ENCODE results near the gene DPYSL3. TPM values are rescaled to one million over a fixed set of nuclear protein-coding genes. Genes with fewer than 3 reads are reported as not detected.
A peak's percentile ranks its signal among the peaks of the same experiment; 100 is the strongest.

Gene DPYSL3
- total and polyA plus RNA-seq, 2 donors: 3.7 to 9.2 TPM

DNA sequence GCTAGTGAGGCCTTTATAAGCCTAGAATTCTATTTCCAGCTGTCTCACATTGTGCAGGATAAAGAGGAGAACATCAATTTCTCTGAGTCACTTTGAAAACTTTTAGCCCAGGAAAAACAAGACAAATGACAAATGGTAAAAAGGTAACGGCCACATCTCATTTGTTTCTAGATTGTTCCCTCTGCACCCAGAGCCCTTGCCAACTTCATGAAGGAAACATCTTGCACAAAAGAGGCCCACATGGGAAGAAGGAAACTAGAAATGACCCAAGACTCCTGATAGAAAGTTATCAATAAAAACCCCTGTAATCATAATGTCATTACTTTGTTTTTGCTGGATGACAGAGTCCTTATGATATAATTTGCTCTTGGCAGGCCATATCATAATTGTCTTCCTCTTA, 5.3 kb downstream of the DPYSL3 start:
- Histone ChIP-seq H3K9me3 (ENCODE audit: control insufficient read depth in 2 of 2, insufficient read depth in 1 of 2, low read length in 1 of 2) (peaks cover 1 to 3% of the 10 kb centered on the region in 2 donors), H3K36me3 (ENCODE audit: control insufficient read depth in 2 of 2, insufficient read depth in 2 of 2, low read length in 1 of 2) (no peaks in the 10 kb centered on the region), H3K4me1 (ENCODE audit: control insufficient read depth in 2 of 2, insufficient read depth in 2 of 2, low read length in 2 of 2) (no peaks in the 10 kb centered on the region), H3K4me3 (ENCODE audit: low read length in 2 of 2) (no peak overlapping the region), H3K27ac (ENCODE audit: low read depth in 1 of 2, low read length in 1 of 2) (no peak overlapping the region), H3K27me3 (ENCODE audit: control insufficient read depth in 2 of 2, insufficient read depth in 1 of 2, low read length in 1 of 2) (peaks cover 17 to 20% of the 10 kb centered on the region in 2 donors)
- WGBS: 93% methylated on average over 1 of the region's 1 CpG
- no peak for DNase-seq (ENCODE audit: low read depth in 6 of 9, low spot score in 9 of 9)

DNA sequence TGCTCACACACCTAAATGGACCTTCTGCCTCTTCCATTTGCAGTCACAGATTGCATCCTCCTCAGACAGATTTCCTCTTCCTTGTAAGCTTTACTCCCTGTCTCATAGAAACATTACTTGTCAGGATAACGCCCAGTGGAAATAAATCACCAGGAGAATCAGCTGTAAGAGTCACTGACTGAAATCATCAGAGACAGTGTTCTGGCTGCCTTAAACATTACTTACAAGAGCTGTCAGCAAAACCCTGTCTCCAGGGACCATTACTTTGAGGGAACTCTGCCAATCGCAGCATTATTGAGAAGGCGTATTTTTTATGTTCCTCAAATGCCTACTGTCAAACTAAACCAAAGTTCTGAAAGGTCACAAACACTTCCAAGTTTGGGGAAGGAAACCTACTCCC, 5.9 kb downstream of the DPYSL3 start:
- WGBS: 83% methylated on average over 3 of the region's 3 CpGs
- no peak for DNase-seq (ENCODE audit: low read depth in 6 of 9, low spot score in 9 of 9)
- Histone ChIP-seq H3K4me1 (ENCODE audit: control insufficient read depth in 2 of 2, insufficient read depth in 2 of 2, low read length in 2 of 2) (no peaks in the 10 kb centered on the region), H3K4me3 (ENCODE audit: low read length in 2 of 2) (no peak overlapping the region), H3K27me3 (ENCODE audit: control insufficient read depth in 2 of 2, insufficient read depth in 1 of 2, low read length in 1 of 2) (peaks cover 12 to 15% of the 10 kb centered on the region in 2 donors), H3K9me3 (ENCODE audit: control insufficient read depth in 2 of 2, insufficient read depth in 1 of 2, low read length in 1 of 2) (peaks cover 0 to 1% of the 10 kb centered on the region in 2 donors), H3K27ac (ENCODE audit: low read depth in 1 of 2, low read length in 1 of 2) (no peak overlapping the region), H3K36me3 (ENCODE audit: control insufficient read depth in 2 of 2, insufficient read depth in 2 of 2, low read length in 1 of 2) (no peaks in the 10 kb centered on the region)

DNA sequence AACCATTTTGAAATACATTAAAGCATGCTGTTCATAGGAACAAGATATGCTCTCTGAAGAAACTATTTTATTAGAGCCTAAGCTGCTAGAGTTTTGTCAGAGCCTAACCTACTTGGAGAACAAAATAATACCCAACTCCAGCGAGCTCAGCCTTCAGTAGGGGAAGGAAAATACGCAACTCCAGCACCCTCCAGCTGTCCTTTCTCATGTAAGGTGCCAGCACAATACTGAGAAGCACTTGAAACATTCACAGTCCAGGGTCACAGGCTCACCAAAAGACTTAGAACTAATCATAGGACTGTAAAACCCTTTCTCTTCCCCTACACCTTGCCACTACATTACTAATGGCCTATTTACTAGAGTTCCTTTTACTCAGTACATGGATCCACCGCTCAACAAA, 18.9 kb downstream of the DPYSL3 start:
- Histone ChIP-seq H3K27me3 (ENCODE audit: control insufficient read depth in 2 of 2, insufficient read depth in 1 of 2, low read length in 1 of 2) (no peaks in the 10 kb centered on the region), H3K27ac (ENCODE audit: low read depth in 1 of 2, low read length in 1 of 2) (no peak overlapping the region), H3K4me1 (ENCODE audit: control insufficient read depth in 2 of 2, insufficient read depth in 2 of 2, low read length in 2 of 2) (no peaks in the 10 kb centered on the region), H3K4me3 (ENCODE audit: low read length in 2 of 2) (no peak overlapping the region), H3K36me3 (ENCODE audit: control insufficient read depth in 2 of 2, insufficient read depth in 2 of 2, low read length in 1 of 2) (no peaks in the 10 kb centered on the region), H3K9me3 (ENCODE audit: control insufficient read depth in 2 of 2, insufficient read depth in 1 of 2, low read length in 1 of 2) (no peaks in the 10 kb centered on the region)
- no peak for DNase-seq (ENCODE audit: low read depth in 6 of 9, low spot score in 9 of 9)
- WGBS: 96% methylated on average over 3 of the region's 3 CpGs

DNA sequence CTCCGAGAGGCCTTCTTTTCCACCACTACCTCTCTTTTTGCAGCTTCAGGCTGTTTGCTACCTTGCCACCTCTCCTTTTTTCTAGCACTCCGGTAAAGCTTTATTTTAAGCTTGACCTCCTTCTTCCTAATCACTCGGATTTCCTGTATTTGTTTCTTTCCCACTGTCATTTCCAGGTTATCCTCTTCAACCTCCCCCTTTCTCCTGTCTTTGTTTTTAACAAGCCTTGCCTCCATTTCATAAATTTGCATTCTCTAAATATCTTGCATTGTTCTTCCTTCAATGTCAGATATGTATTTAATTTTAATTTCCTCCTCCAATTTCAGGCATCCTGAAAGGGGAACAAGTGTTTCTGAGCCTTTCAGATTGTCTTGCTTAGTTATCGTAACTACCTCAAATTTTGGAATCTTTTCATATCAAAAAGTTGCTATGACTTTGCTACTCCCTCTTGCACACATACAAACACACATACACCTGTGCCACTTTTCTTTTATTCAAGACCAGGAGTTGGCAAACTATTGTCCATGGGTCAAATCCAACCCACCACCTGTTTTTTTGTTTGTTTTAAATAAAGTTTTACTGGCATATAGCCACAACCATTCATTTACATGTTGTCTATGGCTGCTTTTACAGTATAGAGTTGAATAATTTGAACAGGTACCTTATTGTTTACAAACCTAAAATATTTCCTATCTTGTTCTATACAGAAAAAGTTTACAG, 22.7 kb downstream of the DPYSL3 start:
- 92% methylated on average over 4 of the region's 4 CpGs for WGBS
- no peak overlapping the region for H3K27ac ChIP-seq (ENCODE audit: low read depth in 1 of 2, low read length in 1 of 2)
- DNase-seq (ENCODE audit: low read depth in 6 of 9, low spot score in 9 of 9): no peak

DNA sequence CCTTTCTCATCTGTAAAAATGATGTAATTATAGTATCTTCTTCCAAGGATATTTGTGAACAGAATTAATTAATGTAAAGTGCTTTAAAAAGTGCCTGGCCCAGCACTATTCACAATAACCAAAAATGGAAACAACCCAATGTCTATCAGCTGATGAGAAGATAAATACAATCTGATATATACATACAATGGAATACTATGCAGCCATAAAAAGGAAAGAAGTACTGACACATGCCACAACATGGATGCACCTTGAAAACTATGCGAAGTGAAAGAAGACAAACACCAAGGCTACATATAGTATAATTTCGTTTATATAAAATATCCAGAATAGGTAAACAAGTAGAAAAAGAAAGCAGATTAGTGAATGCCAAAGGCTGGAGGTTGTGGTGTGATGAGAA, 24.1 kb downstream of the DPYSL3 start:
- peaks cover 0 to 3% of the 10 kb centered on the region in 2 donors for H3K4me1 ChIP-seq (ENCODE audit: control insufficient read depth in 2 of 2, insufficient read depth in 2 of 2, low read length in 2 of 2)
- WGBS: 92% methylated on average over 2 of the region's 2 CpGs
- H3K27ac ChIP-seq (ENCODE audit: low read depth in 1 of 2, low read length in 1 of 2): no peak overlapping the region

More for the DNA sequence above, 22.7 kb downstream of the DPYSL3 start:
- Histone ChIP-seq H3K4me3 (ENCODE audit: low read length in 2 of 2) (no peak overlapping the region), H3K9me3 (ENCODE audit: control insufficient read depth in 2 of 2, insufficient read depth in 1 of 2, low read length in 1 of 2) (no peaks in the 10 kb centered on the region), H3K36me3 (ENCODE audit: control insufficient read depth in 2 of 2, insufficient read depth in 2 of 2, low read length in 1 of 2) (no peaks in the 10 kb centered on the region), H3K27me3 (ENCODE audit: control insufficient read depth in 2 of 2, insufficient read depth in 1 of 2, low read length in 1 of 2) (peaks cover 0 to 4% of the 10 kb centered on the region in 2 donors), H3K4me1 (ENCODE audit: control insufficient read depth in 2 of 2, insufficient read depth in 2 of 2, low read length in 2 of 2) (peaks cover 0 to 3% of the 10 kb centered on the region in 2 donors)

DNA sequence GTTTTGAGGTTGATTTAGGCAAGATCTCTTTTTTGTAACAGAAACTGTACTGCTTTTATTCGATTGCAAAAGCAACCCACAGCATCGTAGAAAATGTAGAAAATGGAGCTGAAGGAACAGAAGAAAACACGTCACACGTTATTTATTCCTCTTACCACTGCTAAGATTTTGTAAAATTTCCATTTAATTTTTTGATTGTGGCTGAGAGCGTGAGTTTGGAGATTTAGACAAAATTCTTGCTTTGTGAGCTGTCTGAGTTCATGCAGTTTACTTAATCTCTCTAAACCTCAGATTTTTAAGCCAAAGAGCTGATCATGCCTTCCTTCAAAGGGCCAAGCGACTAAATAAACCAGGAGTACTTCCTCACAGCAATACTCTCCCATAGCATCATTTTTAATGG, 24.8 kb downstream of the DPYSL3 start:
- Histone ChIP-seq H3K4me3 (ENCODE audit: low read length in 2 of 2) (no peak overlapping the region), H3K9me3 (ENCODE audit: control insufficient read depth in 2 of 2, insufficient read depth in 1 of 2, low read length in 1 of 2) (no peaks in the 10 kb centered on the region), H3K36me3 (ENCODE audit: control insufficient read depth in 2 of 2, insufficient read depth in 2 of 2, low read length in 1 of 2) (no peaks in the 10 kb centered on the region), H3K27me3 (ENCODE audit: control insufficient read depth in 2 of 2, insufficient read depth in 1 of 2, low read length in 1 of 2) (peaks cover 0 to 4% of the 10 kb centered on the region in 2 donors), H3K4me1 (ENCODE audit: control insufficient read depth in 2 of 2, insufficient read depth in 2 of 2, low read length in 2 of 2) (peaks cover 0 to 3% of the 10 kb centered on the region in 2 donors), H3K27ac (ENCODE audit: low read depth in 1 of 2, low read length in 1 of 2) (no peak overlapping the region)
- WGBS: 92% methylated on average over 6 of the region's 6 CpGs
- no peak for DNase-seq (ENCODE audit: low read depth in 6 of 9, low spot score in 9 of 9)

More for the DNA sequence above, 24.1 kb downstream of the DPYSL3 start:
- no peak for DNase-seq (ENCODE audit: low read depth in 6 of 9, low spot score in 9 of 9)
- H3K27me3 ChIP-seq (ENCODE audit: control insufficient read depth in 2 of 2, insufficient read depth in 1 of 2, low read length in 1 of 2): peaks cover 0 to 4% of the 10 kb centered on the region in 2 donors
- H3K36me3 ChIP-seq (ENCODE audit: control insufficient read depth in 2 of 2, insufficient read depth in 2 of 2, low read length in 1 of 2): no peaks in the 10 kb centered on the region
- no peaks in the 10 kb centered on the region for H3K9me3 ChIP-seq (ENCODE audit: control insufficient read depth in 2 of 2, insufficient read depth in 1 of 2, low read length in 1 of 2)
- no peak overlapping the region for H3K4me3 ChIP-seq (ENCODE audit: low read length in 2 of 2)

DNA sequence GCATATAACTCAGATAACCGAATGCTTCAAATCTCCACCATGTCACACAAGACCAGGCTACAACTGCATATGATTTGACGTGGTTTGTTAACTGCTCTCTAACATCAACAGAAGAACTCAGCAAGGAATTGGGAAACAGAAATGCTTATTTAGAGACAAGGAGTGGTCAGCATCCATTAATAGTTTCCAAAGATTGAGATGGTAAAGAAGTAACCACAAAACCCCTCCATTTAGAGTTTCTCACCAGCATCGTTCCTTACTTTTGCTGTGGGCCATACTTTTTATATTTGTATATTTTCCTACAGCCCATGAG, 25.2 kb downstream of the DPYSL3 start:
- no peak overlapping the region for H3K4me3 ChIP-seq (ENCODE audit: low read length in 2 of 2)
- H3K27me3 ChIP-seq (ENCODE audit: control insufficient read depth in 2 of 2, insufficient read depth in 1 of 2, low read length in 1 of 2): peaks cover 0 to 4% of the 10 kb centered on the region in 2 donors
- H3K9me3 ChIP-seq (ENCODE audit: control insufficient read depth in 2 of 2, insufficient read depth in 1 of 2, low read length in 1 of 2): no peaks in the 10 kb centered on the region
- no peaks in the 10 kb centered on the region for H3K36me3 ChIP-seq (ENCODE audit: control insufficient read depth in 2 of 2, insufficient read depth in 2 of 2, low read length in 1 of 2)
- DNase-seq (ENCODE audit: low read depth in 6 of 9, low spot score in 9 of 9): no peak
- peaks cover 0 to 3% of the 10 kb centered on the region in 2 donors for H3K4me1 ChIP-seq (ENCODE audit: control insufficient read depth in 2 of 2, insufficient read depth in 2 of 2, low read length in 2 of 2)
- WGBS: 79% methylated on average over 3 of the region's 3 CpGs
- peak overlapping the region in 1 of 2 donors; percentile 67 for H3K27ac ChIP-seq (ENCODE audit: low read depth in 1 of 2, low read length in 1 of 2)

DNA sequence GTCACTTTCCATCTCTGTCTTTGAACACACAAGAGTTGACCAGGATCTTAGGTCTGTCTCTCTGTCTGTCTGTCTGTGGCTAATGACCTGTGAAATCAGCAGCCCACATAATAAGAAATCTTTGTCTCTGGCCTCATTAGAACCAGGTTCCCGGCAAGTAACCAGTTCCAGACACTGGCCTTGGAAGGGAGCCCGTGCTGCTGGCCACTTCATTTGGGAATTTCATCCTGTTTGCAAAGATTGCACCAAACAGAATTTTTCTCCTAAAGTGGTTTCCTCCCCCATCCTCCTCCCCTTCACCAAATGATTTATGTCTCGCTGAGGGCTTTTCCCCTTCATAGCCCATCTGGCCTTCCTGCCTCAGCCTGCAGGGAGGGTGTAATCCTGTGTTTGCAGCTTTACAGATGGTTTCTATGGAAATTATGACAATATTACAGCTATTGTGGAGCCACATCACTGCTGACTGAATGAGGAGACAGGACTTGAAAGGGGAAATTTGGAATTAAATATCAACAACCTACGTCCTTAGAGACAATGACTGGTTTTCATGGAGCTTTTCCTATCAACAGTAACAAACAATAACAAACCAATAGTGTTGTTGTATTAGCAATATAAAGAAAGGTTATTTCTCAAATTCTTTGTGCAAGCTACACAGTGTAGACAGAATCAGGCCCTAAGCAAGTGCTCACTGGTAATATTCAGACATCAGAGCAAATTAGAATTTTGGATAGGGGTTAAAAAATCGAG, 25.7 kb downstream of the DPYSL3 start:
- Histone ChIP-seq H3K36me3 (ENCODE audit: control insufficient read depth in 2 of 2, insufficient read depth in 2 of 2, low read length in 1 of 2) (no peaks in the 10 kb centered on the region), H3K4me3 (ENCODE audit: low read length in 2 of 2) (no peak overlapping the region), H3K27ac (ENCODE audit: low read depth in 1 of 2, low read length in 1 of 2) (peak overlapping the region in 1 of 2 donors; percentile 67), H3K9me3 (ENCODE audit: control insufficient read depth in 2 of 2, insufficient read depth in 1 of 2, low read length in 1 of 2) (no peaks in the 10 kb centered on the region), H3K27me3 (ENCODE audit: control insufficient read depth in 2 of 2, insufficient read depth in 1 of 2, low read length in 1 of 2) (peaks cover 0 to 4% of the 10 kb centered on the region in 2 donors), H3K4me1 (ENCODE audit: control insufficient read depth in 2 of 2, insufficient read depth in 2 of 2, low read length in 2 of 2) (peaks cover 0 to 3% of the 10 kb centered on the region in 2 donors)
- 23% methylated on average over 5 of the region's 5 CpGs for WGBS
- DNase-seq (ENCODE audit: low read depth in 6 of 9, low spot score in 9 of 9): no peak

DNA sequence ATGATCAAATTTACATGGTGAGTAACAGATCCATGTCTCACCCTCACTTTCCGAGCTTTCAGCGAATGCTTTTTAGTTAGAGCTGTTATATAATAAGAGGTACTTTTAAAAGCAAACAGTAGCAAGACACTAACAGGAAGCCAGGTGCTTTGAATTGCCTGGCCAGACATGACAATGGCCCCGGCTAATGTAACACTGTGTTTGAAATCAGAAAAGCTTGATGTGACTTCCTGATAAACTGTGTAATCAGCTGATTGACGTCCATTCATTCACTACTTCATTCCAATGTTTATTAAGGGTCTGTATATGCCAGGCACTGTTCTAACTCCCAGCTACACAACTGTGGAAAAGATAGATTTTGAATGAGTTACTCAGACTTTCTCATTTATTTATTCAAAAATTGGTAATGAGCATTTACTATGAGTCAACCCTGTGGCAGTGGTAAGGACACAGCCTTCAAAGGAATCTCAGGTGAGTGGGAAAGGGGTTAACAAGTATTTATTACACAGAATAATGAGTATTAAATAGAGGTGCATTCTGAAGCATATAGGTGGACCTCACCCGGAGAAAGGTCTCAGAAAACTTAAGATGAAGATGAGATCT, 26.6 kb downstream of the DPYSL3 start:
- peaks cover 0 to 4% of the 10 kb centered on the region in 2 donors for H3K27me3 ChIP-seq (ENCODE audit: control insufficient read depth in 2 of 2, insufficient read depth in 1 of 2, low read length in 1 of 2)
- DNase-seq (ENCODE audit: low read depth in 6 of 9, low spot score in 9 of 9): no peak
- 55% methylated on average over 5 of the region's 5 CpGs for WGBS
- no peak overlapping the region for H3K4me3 ChIP-seq (ENCODE audit: low read length in 2 of 2)
- H3K36me3 ChIP-seq (ENCODE audit: control insufficient read depth in 2 of 2, insufficient read depth in 2 of 2, low read length in 1 of 2): no peaks in the 10 kb centered on the region
- no peaks in the 10 kb centered on the region for H3K9me3 ChIP-seq (ENCODE audit: control insufficient read depth in 2 of 2, insufficient read depth in 1 of 2, low read length in 1 of 2)
- H3K27ac ChIP-seq (ENCODE audit: low read depth in 1 of 2, low read length in 1 of 2): no peak overlapping the region
- H3K4me1 ChIP-seq (ENCODE audit: control insufficient read depth in 2 of 2, insufficient read depth in 2 of 2, low read length in 2 of 2): peaks cover 0 to 3% of the 10 kb centered on the region in 2 donors
